Breast epithelium (tissue), 4 donors: Measurements from ENCODE around the gene CCDC91. TPM values are rescaled to one million over a fixed set of nuclear protein-coding genes. Genes with fewer than 3 reads are reported as not detected.
"Not testable (repeated sequence)": the region's sequence is repeated elsewhere in the genome, so short reads cannot be mapped to it uniquely, and the experiment has no call there.

Experiments used
- DNase-seq, 2 donors: peaks; one replicate each; pipeline ENCODE4 v3.0.0-alpha.2; 2019; ENCODE audit warnings: low spot score in 2 of 2
- H3K27ac ChIP-seq, 2 donors: fragments of 200-600 bp; sonication (generic) in 1 of 2; one replicate each; pipeline ENCODE4 v1.5.1; 2016 to 2019; ENCODE audit warnings: mild to moderate bottlenecking in 1 of 2
- H3K27me3 ChIP-seq, 2 donors: fragments of 200-600 bp; sonication (generic) in 1 of 2; one replicate each; pipeline versions ENCODE4 v1.5.1 to v1.6.0; 2017 to 2019; ENCODE audit warnings: control low read depth in 1 of 2, mild to moderate bottlenecking in 1 of 2
- H3K36me3 ChIP-seq: fragments of 200-600 bp; one replicate; pipeline ENCODE4 v1.5.1; 2019
- H3K4me1 ChIP-seq, 2 donors: fragments of 200-600 bp; sonication (generic); one replicate each; pipeline ENCODE4 v1.5.1; 2016 to 2019; ENCODE audit warnings: control low read depth in 1 of 2
- H3K4me3 ChIP-seq, 3 donors: fragments of 200-600 bp; sonication (generic); 1 replicate in 2 of 3; 2 replicates in 1 of 3; pipeline ENCODE4 v1.5.1; 2016 to 2019; ENCODE audit warnings: mild to moderate bottlenecking in 3 of 3, moderate library complexity in 2 of 3
- H3K9me3 ChIP-seq, 2 donors: fragments of 200-600 bp; sonication (generic) in 1 of 2; one replicate each; pipeline ENCODE4 v1.5.1; 2016 to 2019; ENCODE audit warnings: control low read depth in 1 of 2
- POLR2A ChIP-seq: fragments of 450-650 bp; IDR thresholded peaks from one replicate; pipeline ENCODE4 v1.6.1; 2016; ENCODE audit warnings: antibody characterized with exemption, mild to moderate bottlenecking, moderate library complexity
- POLR2AphosphoS5 ChIP-seq, 3 donors: sonication (generic); formaldehyde crosslinking; IDR thresholded peaks; one replicate each; pipeline ENCODE4 v1.6.1; 2017; ENCODE audit warnings: antibody characterized with exemption in 3 of 3
- intact Hi-C: fragments of 100-400 bp; cut with DNase I; formaldehyde crosslinking; loops from one replicate; pipeline ENCODE4 v1.15.1; 2023; ENCODE audit warnings: low total_unique reads
- total RNA-seq, 3 donors: library from RNA; depleted of rRNA; stranded (reverse); fragments of >200 nt; gene quantifications; one replicate each; pipeline ENCODE4 v1.1.0, GENCODE V29; 2016
- TF ChIP-seq, protein P1 (sequence below), 3 donors: fragments of 450-650 bp; IDR thresholded peaks; one replicate each; pipeline ENCODE4 v1.5.1; 2016 to 2017; ENCODE audit warnings: antibody characterized with exemption in 3 of 3, mild to moderate bottlenecking in 3 of 3, moderate library complexity in 3 of 3

The CCDC91 gene
- total RNA-seq, 3 donors from 2014 or later, result 45.9 to 68.9 (median 48.8) TPM

DNA sequence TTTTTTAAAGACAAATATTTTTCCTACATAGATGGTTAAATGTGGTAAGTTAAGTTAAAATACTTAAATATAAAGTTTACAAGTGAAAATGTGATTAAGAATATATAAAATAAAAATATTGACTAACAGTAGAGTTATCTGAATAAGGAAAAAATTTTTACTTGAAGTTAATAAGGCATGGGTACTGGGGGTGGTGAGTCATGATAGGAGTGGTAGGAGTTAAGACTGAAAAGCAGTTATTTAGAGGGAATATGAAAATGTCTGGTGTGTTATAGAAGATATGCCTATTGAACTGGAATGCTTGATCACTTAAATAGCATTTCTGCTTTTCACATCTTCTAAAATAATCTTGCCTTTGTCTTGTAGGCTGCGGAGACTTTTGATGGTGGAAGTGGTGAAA is 68.7 kb downstream of the CCDC91 start:
- TF ChIP-seq, protein P1, sequence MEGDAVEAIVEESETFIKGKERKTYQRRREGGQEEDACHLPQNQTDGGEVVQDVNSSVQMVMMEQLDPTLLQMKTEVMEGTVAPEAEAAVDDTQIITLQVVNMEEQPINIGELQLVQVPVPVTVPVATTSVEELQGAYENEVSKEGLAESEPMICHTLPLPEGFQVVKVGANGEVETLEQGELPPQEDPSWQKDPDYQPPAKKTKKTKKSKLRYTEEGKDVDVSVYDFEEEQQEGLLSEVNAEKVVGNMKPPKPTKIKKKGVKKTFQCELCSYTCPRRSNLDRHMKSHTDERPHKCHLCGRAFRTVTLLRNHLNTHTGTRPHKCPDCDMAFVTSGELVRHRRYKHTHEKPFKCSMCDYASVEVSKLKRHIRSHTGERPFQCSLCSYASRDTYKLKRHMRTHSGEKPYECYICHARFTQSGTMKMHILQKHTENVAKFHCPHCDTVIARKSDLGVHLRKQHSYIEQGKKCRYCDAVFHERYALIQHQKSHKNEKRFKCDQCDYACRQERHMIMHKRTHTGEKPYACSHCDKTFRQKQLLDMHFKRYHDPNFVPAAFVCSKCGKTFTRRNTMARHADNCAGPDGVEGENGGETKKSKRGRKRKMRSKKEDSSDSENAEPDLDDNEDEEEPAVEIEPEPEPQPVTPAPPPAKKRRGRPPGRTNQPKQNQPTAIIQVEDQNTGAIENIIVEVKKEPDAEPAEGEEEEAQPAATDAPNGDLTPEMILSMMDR (IDR thresholded peaks at IDR 0.05), result no peak
- TF ChIP-seq POLR2A (no peak), POLR2AphosphoS5 (IDR thresholded peaks at IDR 0.05) (no peak)
- H3K27me3 ChIP-seq, result no peaks in the 10 kb centered on the region
- H3K4me1 ChIP-seq, result no peaks in the 10 kb centered on the region
- no peak overlapping the region for H3K27ac ChIP-seq
- H3K4me3 ChIP-seq, result no peak overlapping the region
- DNase-seq, result no peak
- intact Hi-C loops, result no loop called here
- H3K36me3 ChIP-seq, result no peaks in the 10 kb centered on the region
- no peaks in the 10 kb centered on the region for H3K9me3 ChIP-seq

DNA sequence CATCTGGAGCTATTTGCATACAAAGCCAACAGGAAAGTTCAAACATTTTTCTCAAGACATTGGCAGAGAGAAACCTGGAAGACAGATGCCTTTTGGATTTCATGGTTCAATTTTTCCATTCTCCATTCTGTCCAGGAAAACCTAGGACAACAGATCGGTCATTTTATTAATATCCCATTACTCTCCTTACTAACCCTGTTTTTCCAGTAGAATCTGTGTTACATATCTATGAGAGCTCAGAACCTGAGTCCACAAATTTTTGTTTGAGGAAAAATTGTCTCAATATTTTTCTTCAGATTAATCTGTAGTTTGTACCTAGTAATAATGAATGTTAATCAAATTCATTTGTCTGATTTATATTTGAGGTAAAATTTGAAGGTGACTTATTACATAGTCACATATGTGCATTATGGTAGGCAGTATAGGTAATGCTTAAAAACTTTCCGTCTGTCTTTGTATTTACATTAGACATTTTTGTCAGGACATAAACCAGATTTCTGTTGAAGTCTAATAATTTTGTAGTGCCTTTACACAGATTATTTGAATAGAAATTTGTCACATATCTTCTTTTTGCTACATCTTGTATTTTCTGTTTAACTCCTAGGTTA is 75.3 kb downstream of the CCDC91 start:
- H3K4me3 ChIP-seq, result no peak overlapping the region
- no peak for DNase-seq
- H3K4me1 ChIP-seq, result no peaks in the 10 kb centered on the region
- no peaks in the 10 kb centered on the region for H3K36me3 ChIP-seq
- TF ChIP-seq POLR2A, result no peak
- no peak for TF ChIP-seq POLR2AphosphoS5 (IDR thresholded peaks at IDR 0.05)
- no peak overlapping the region for H3K27ac ChIP-seq
- no peaks in the 10 kb centered on the region for H3K27me3 ChIP-seq
- peaks cover 0 to 5% of the 10 kb centered on the region in 2 donors for H3K9me3 ChIP-seq
- intact Hi-C loops, result no loop called here

DNA sequence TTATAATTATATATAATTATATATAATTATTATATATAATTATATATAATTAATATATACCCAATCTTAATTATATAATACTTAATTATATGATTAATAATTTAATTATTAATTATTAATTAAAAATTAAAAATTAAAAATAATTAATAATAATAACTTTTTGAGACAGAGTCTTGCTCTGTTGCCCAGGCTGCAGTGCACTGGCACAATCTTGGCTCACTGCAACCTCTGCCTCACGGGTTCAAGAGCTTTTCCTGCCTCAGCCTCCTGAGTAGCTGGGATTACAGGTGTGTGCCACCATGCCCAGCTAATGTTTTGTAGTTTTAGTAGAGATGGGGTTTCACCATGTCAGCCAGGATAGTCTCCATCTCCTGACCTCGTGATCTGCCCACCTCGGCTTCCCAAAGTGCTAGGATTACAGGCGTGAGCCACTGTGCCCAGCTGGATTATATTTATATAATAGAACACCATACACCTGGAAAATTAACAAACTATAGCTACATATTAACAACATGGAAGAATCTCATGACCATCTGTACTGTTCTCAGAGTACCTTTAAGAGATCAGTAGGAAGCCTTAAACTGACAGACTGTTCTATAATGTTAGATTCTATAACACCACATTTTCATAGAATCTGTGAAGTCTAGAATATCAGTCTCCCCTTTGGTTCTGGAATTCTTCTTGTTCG is 77.8 kb downstream of the CCDC91 start:
- DNase-seq, H3K4me3 ChIP-seq, H3K36me3 ChIP-seq, H3K27me3 ChIP-seq, H3K4me1 ChIP-seq, intact Hi-C loops, H3K27ac ChIP-seq: not testable (repeated sequence)
- H3K9me3 ChIP-seq, result peaks cover 3 to 25% of the 10 kb centered on the region in 2 donors

DNA sequence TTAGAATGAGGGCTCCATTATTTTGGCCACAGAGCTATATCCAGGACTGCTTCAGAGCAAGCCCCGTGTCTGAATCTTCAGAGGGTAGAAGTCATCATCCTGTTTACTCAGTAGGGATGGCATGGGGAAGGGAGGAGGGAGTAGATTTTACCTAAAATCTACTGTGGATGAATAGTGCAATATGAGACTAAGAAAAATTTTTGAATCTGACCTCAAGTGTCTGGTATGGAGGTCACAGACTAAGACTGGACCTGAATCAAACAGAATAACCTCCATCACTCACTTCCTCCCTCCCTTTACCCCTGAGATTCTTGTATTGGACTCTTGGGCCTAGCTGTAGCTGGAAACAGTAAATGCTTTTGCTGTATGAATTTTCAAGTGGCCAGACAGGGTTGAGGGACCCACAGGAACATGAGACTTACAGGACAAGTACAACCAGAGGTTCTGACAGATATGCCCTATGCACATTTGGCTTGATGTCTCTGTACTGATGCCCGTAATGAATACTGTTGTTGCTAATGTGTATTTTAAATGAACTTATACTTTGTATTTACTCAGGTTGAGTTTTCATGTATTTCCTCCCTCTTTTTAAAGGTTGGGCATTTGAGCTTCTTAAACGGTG is 78.5 kb downstream of the CCDC91 start:
- TF ChIP-seq POLR2A, result no peak
- TF ChIP-seq, protein P1 (IDR thresholded peaks at IDR 0.05), result no peak
- no peak for TF ChIP-seq POLR2AphosphoS5 (IDR thresholded peaks at IDR 0.05)
- intact Hi-C loops, result no loop called here
- H3K27me3 ChIP-seq, result no peaks in the 10 kb centered on the region

DNA sequence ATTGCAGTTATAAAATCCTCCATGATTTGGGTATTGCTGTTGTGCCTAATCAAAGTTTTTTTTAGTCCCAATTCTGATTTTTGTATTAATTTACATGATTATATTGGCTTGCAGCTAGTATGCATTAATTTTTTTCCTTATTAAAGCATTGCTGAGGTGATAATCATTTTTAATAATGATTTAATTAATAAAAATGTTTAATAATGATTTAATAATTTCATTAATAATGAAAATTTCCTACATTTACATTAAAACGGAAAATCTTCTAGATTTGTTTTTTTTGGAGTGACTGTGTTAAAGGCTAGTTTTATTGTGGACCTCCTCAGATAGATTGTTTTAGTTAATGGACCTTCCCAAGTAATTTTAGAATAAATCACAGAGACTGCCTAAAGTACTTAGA is 79.6 kb downstream of the CCDC91 start:
- TF ChIP-seq, protein P1 (IDR thresholded peaks at IDR 0.05), result no peak
- TF ChIP-seq POLR2AphosphoS5 (IDR thresholded peaks at IDR 0.05), result no peak
- TF ChIP-seq POLR2A, result no peak
- Histone ChIP-seq H3K36me3 (peaks cover 7% of the 10 kb centered on the region), H3K4me1 (no peaks in the 10 kb centered on the region), H3K27me3 (no peaks in the 10 kb centered on the region), H3K4me3 (no peak overlapping the region), H3K27ac (no peak overlapping the region), H3K9me3 (peaks cover 3 to 25% of the 10 kb centered on the region in 2 donors)
- DNase-seq, result no peak
- intact Hi-C loops, result no loop called here

More for the DNA sequence above, 78.5 kb downstream of the CCDC91 start:
- Histone ChIP-seq H3K27ac (no peak overlapping the region), H3K4me1 (no peaks in the 10 kb centered on the region), H3K4me3 (no peak overlapping the region), H3K36me3 (peaks cover 7% of the 10 kb centered on the region), H3K9me3 (peaks cover 3 to 25% of the 10 kb centered on the region in 2 donors)
- DNase-seq, result no peak

DNA sequence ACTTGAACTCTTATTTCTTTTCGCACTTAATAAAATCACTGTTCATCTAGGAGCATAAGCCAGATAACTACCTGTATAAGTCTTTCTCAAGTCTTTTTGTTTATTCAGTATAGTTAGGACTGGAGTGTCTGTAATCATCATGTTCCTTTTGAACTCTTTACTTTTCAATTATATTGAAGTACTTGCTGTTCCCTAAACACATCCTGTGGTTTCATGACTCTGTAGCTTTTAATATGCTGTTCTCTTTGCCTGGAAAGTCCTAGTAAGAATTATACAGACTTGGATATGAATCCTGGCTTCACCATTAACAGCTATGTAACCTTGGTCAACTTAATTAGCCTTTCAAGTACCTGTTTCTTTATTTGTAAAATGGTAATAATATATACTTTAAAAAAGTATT is 88.2 kb downstream of the CCDC91 start:
- Histone ChIP-seq H3K4me1 (no peaks in the 10 kb centered on the region), H3K36me3 (no peaks in the 10 kb centered on the region), H3K4me3 (no peak overlapping the region), H3K9me3 (peaks cover 0 to 4% of the 10 kb centered on the region in 2 donors), H3K27ac (no peak overlapping the region), H3K27me3 (no peaks in the 10 kb centered on the region)
- intact Hi-C loops, result no loop called here
- DNase-seq, result no peak
- TF ChIP-seq POLR2A (no peak), POLR2AphosphoS5 (IDR thresholded peaks at IDR 0.05) (no peak)
- TF ChIP-seq, protein P1 (IDR thresholded peaks at IDR 0.05), result no peak
